ENCODE measurements around the gene TWIST2.
A peak's percentile ranks its signal among the peaks of the same experiment; 100 is the strongest.

Gene TWIST2

GRCh38 chr2:238946318-238947242, 98.7 kb downstream of the TWIST2 start:
- Histone ChIP-seq H3K4me1 (ENCODE audit: low read length) (peaks cover 26% of the 10 kb centered on the region), H3K27me3 (replicated peaks; ENCODE audit: insufficient read depth, low read length) (peaks cover 12% of the 10 kb centered on the region), H3K4me3 (ENCODE audit: low read length) (no peak overlapping the region), H4K20me1 (ENCODE audit: insufficient read depth, low read length) (no peaks in the 10 kb centered on the region), H3K9me2 (replicated peaks; ENCODE audit: insufficient read depth, low read length) (no peaks in the 10 kb centered on the region), H3K27ac (ENCODE audit: low read length) (no peak overlapping the region), H3K36me3 (replicated peaks; ENCODE audit: insufficient read depth, low read length) (no peaks in the 10 kb centered on the region), H3K9me3 (replicated peaks; ENCODE audit: insufficient read depth, low read length) (no peaks in the 10 kb centered on the region), H3K9ac (ENCODE audit: low read length) (no peak overlapping the region), H3K4me2 (ENCODE audit: low read depth, low read length) (peak overlapping the region; percentile 59; the same call in 1 of the 2 replicates), H2AFZ (ENCODE audit: low read length) (no peak overlapping the region), H3F3A (ENCODE audit: insufficient read depth, low read length) (peaks cover 19% of the 10 kb centered on the region), H3K79me2 (ENCODE audit: low read length) (no peaks in the 10 kb centered on the region)
- TF ChIP-seq EZH2 (optimal IDR thresholded peaks at IDR 0.05; ENCODE audit: low read depth, low read length) (no peak), EZH2phosphoT487 (IDR thresholded peaks at IDR 0.05; ENCODE audit: low read length) (no peak), CTCF (IDR thresholded peaks at IDR 0.05; ENCODE audit: low read length) (no peak)
- no peak for DNase-seq

GRCh38 chr2:238947243-238947760, 99.4 kb downstream of the TWIST2 start:
- H3K27me3 ChIP-seq (replicated peaks; ENCODE audit: insufficient read depth, low read length), result peaks cover 9% of the 10 kb centered on the region
- TF ChIP-seq EZH2 (optimal IDR thresholded peaks at IDR 0.05; ENCODE audit: low read depth, low read length), result no peak
- no peak for TF ChIP-seq CTCF (IDR thresholded peaks at IDR 0.05; ENCODE audit: low read length)
- no peak for TF ChIP-seq EZH2phosphoT487 (IDR thresholded peaks at IDR 0.05; ENCODE audit: low read length)
- peak overlapping the region; percentile 59 for H3K4me2 ChIP-seq (ENCODE audit: low read depth, low read length)
- no peak overlapping the region for H3K9ac ChIP-seq (ENCODE audit: low read length)
- peaks cover 26% of the 10 kb centered on the region for H3K4me1 ChIP-seq (ENCODE audit: low read length)
- no peaks in the 10 kb centered on the region for H3K9me2 ChIP-seq (replicated peaks; ENCODE audit: insufficient read depth, low read length)
- H2AFZ ChIP-seq (ENCODE audit: low read length), result no peak overlapping the region
- H3K9me3 ChIP-seq (replicated peaks; ENCODE audit: insufficient read depth, low read length), result no peaks in the 10 kb centered on the region
- H3K79me2 ChIP-seq (ENCODE audit: low read length), result no peaks in the 10 kb centered on the region
- H3K36me3 ChIP-seq (replicated peaks; ENCODE audit: insufficient read depth, low read length), result no peaks in the 10 kb centered on the region
- peak; percentile 8 for DNase-seq
- peaks cover 19% of the 10 kb centered on the region for H3F3A ChIP-seq (ENCODE audit: insufficient read depth, low read length)
- H3K27ac ChIP-seq (ENCODE audit: low read length), result peak overlapping the region; percentile 66; the same call in 1 of the 2 replicates
- H4K20me1 ChIP-seq (ENCODE audit: insufficient read depth, low read length), result no peaks in the 10 kb centered on the region
- H3K4me3 ChIP-seq (ENCODE audit: low read length), result peak overlapping the region; percentile 30; the same call in 1 of the 2 replicates

- H3F3A ChIP-seq (ENCODE audit: insufficient read depth, low read length), result peaks cover 19% of the 10 kb centered on the region
- H3K79me2 ChIP-seq (ENCODE audit: low read length), result no peaks in the 10 kb centered on the region
- H3K4me3 ChIP-seq (ENCODE audit: low read length), result peak overlapping the region; percentile 30; the same call in 1 of the 2 replicates
- peak overlapping the region; percentile 66; the same call in 1 of the 2 replicates for H3K27ac ChIP-seq (ENCODE audit: low read length)
- peak; percentile 74 for DNase-seq
- H3K9ac ChIP-seq (ENCODE audit: low read length), result no peak overlapping the region
- H2AFZ ChIP-seq (ENCODE audit: low read length), result no peak overlapping the region
- H3K4me2 ChIP-seq (ENCODE audit: low read depth, low read length), result peak overlapping the region; percentile 59
- no peaks in the 10 kb centered on the region for H3K36me3 ChIP-seq (replicated peaks; ENCODE audit: insufficient read depth, low read length)
- H3K9me3 ChIP-seq (replicated peaks; ENCODE audit: insufficient read depth, low read length), result no peaks in the 10 kb centered on the region
- H4K20me1 ChIP-seq (ENCODE audit: insufficient read depth, low read length), result no peaks in the 10 kb centered on the region
- H3K27me3 ChIP-seq (replicated peaks; ENCODE audit: insufficient read depth, low read length), result peaks cover 2% of the 10 kb centered on the region; the same call in 1 of the 2 replicates
- peaks cover 26% of the 10 kb centered on the region for H3K4me1 ChIP-seq (ENCODE audit: low read length)
- H3K9me2 ChIP-seq (replicated peaks; ENCODE audit: insufficient read depth, low read length), result no peaks in the 10 kb centered on the region
- no peak for TF ChIP-seq EZH2phosphoT487 (IDR thresholded peaks at IDR 0.05; ENCODE audit: low read length)
- TF ChIP-seq EZH2 (optimal IDR thresholded peaks at IDR 0.05; ENCODE audit: low read depth, low read length), result no peak
- TF ChIP-seq CTCF (IDR thresholded peaks at IDR 0.05; ENCODE audit: low read length), result no peak
Observed at GRCh38 chr2:238947920-238948710, 100.2 kb downstream of the TWIST2 start.
